Dendritic cell treated with granulocyte-macrophage colony-stimulating factor and Interleukin-4, amounts not matched to agents 40 ng/mL and 50 ng/mL, for 4 days (primary cell): ENCODE data around the gene CANT1.

Experiments
- H3K27ac Mint-ChIP-seq: one replicate; pipeline ENCODE4 v1.8.0; 2022; ENCODE audit warnings: mild to moderate bottlenecking, mixed read lengths
- H3K27me3 Mint-ChIP-seq: one replicate; pipeline ENCODE4 v1.8.0; 2022; ENCODE audit warnings: mild to moderate bottlenecking, mixed read lengths
- H3K36me3 Mint-ChIP-seq: one replicate; pipeline ENCODE4 v1.8.0; 2022; ENCODE audit warnings: low read depth, mixed read lengths
- H3K4me1 Mint-ChIP-seq: one replicate; pipeline ENCODE4 v1.8.0; 2022; ENCODE audit warnings: low read depth, mixed read lengths
- H3K4me3 Mint-ChIP-seq: one replicate; pipeline ENCODE4 v1.8.0; 2022; ENCODE audit warnings: mild to moderate bottlenecking, moderate library complexity, mixed read lengths
- H3K9me3 Mint-ChIP-seq: one replicate; pipeline ENCODE4 v1.8.0; 2022; ENCODE audit warnings: mixed read lengths
- intact Hi-C: fragments of 100-400 bp; cut with micrococcal nuclease; formaldehyde crosslinking; loops from one replicate; pipeline ENCODE4 v1.15.0; 2022

Gene CANT1

DNA sequence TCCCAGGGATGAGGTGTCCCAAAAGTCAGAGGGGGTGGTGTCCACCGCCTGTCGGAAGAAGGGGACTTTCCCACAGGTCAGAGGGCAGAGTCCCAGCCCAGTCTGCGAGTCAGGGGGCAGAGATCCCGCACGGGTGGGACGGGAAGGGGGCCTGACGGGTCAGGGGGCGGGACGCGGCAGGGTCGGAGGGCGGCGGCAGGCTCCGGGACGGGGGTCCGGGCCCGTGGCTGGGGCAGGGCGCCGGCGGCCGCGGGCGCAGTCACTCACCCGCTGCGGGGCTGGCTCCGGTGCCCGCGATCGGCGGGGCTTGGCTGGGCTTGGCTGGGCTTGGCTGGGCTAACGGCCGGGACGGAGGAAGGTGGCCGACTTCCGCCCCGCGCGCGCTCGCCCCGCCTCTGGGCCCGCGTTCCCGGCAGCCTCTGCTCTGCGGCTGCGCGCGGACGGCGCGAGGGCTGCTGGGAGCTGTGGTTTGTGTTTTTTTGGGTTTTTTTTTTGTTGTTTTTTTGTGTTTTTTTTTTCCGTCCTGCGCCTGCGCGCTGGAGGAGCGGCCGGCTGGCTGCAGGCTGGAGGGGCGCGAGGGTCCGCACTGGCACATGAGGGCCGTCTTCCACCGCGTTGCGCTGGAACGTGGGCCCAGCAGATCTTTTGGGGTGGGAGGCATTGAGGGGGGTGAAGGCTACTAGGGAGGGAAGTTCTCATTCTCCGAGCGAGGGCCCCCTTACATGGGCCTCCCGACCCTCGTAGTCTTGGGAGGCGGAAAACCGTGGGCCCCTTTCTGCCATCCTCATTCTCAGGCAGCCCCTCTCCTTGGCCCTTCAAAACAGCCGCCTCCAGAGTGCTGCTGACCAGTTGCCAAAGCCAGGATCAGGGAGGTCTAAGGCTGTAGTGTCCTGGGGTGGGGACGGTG lies at the start of gene CANT1:
CANT1 (minus strand) TSS at position 368 of the 907 bp plus-strand sequence. CDS start 12,142 bp downstream, outside the sequence.
- Mint-ChIP-seq H3K4me1 (peaks cover 41% of the 10 kb centered on the region), H3K4me3 (peak within 1 kb of the TSS; percentile 89), H3K27ac (peak within 1 kb of the TSS; percentile 95), H3K27me3 (peaks cover 8% of the 10 kb centered on the region), H3K9me3 (peaks cover 9% of the 10 kb centered on the region), H3K36me3 (peaks cover 31% of the 10 kb centered on the region)
- intact Hi-C loops, result no loop called here

DNA sequence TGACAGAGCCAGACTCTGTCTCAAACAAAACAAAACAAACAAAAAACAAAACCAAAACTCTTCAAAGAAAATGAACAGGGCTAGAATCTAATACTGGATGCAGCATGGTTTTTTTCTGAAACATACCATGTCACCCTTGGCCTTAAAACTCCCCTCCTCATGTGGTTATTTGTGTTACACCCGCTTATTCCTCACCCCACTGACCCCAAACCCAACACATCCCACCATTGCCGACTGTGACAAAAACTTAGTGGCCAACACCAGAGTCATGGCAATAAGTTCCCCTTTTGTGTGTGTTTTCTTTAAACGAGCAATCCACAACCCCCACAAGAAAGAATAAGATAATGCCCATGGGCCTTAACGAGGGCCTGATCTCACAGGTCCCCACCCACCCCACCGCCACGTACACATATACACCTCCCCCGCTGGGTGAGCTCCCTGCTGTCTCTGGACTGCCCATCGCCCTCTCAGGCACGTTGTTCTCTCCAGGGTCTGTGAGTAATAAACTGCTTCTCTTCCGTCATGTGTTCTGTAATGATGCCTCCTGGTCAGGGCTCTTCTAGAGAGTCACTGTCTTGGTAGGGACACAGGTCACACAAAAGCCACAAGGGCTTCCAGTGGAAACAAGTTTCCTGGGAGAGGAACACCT lies 48.3 kb upstream of the CANT1 start:
- intact Hi-C loops, result no loop called here

DNA sequence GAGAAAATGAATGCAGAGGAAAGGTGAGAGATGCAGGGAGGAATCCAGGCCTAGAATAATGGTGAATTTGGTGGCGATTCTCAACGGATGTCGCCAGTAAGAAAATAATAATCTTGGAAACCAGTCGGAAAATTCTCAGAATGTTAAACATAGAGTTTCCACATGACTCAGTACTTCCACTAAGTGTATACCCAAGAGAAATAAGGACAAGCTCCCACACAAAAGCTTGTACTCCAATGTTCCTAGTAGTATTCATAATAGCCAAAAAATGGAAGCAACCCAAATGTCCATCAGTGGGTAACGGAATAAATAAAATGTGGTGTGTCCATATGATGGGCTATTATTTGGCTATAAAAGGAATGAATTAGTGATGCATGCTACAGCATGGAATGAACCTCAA lies 45.6 kb upstream of the CANT1 start:
- Mint-ChIP-seq H3K27me3 (peaks cover 9% of the 10 kb centered on the region), H3K9me3 (peaks cover 16% of the 10 kb centered on the region)
- intact Hi-C loops, result no loop called here

More for the DNA sequence above, 48.3 kb upstream of the CANT1 start:
- Mint-ChIP-seq H3K4me1 (peaks cover 16% of the 10 kb centered on the region), H3K4me3 (no peak overlapping the region), H3K27ac (peak overlapping the region; percentile 24), H3K36me3 (no peaks in the 10 kb centered on the region), H3K27me3 (peaks cover 4% of the 10 kb centered on the region), H3K9me3 (peaks cover 16% of the 10 kb centered on the region)

DNA sequence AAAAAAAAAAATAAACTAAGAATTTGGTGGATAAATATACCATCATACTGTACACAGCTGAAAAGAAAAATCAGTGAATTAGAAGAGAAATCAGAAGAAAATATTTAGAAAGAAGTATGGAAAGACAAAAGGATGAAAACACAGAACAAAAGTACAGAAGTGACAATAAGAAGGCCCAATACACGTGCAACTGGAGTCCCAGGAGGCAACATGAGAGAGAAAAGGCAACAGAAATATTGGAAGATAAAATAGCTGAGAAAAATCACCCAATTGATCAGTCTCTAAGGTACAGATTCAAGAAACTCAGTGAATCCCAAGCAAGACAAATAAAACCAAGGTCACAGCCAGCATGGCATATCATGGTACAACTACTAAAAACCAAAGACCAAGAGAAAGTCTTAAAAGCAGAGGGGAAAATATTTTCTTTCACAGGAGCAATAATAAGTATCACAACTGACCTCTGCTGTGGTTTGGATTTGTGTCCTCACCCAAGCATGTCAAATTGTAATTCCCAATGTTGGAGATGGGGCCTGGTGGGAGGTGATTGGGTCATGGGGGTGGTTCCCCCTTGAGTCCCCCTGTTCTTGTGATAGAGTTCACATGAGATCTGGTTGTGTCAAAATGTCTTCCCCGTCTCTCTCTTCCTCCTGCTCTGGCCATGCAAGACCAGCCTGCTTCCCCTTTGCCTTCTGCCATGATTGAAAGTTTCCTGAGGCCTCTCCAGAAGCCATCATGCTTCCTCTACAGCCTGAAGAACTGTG lies 44.8 kb upstream of the CANT1 start:
- intact Hi-C loops, result no loop called here
- Mint-ChIP-seq H3K27me3 (peaks cover 12% of the 10 kb centered on the region), H3K9me3 (peaks cover 16% of the 10 kb centered on the region), H3K4me3 (no peak overlapping the region), H3K4me1 (peaks cover 16% of the 10 kb centered on the region), H3K27ac (no peak overlapping the region), H3K36me3 (no peaks in the 10 kb centered on the region)

More for the DNA sequence above, 45.6 kb upstream of the CANT1 start:
- no peaks in the 10 kb centered on the region for H3K36me3 Mint-ChIP-seq
- H3K4me3 Mint-ChIP-seq, result no peak overlapping the region
- H3K4me1 Mint-ChIP-seq, result peaks cover 16% of the 10 kb centered on the region
- no peak overlapping the region for H3K27ac Mint-ChIP-seq

DNA sequence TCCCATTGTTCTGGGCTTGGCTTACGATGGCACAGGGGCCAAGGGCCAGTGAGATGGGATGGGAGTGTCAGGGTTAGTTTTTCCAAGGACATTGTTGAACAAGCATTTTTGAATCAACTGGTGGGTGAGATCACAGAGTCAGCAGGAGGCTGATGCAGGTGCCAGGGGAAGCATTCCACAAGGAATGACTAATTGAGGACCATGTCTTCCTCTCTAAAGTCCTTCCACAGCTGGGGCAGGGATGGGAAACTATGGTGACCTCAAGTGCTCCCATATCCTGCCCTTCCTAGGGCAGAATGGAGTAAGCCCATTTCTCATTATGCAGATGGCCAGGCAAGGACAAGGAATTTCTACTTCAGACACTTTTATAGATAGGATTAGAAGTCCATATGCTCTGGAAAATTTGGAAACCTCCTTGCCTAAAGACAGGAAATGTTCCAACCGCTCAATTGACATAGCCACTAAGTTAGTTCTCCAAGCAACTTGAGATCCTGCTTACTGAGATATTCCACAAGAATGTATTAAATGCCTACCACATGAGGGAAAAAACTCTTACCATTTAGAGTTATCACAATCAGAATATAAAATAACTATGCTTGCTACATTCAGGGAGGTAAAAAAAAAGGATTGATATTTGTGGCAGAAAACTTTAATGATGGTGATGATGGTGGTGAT lies 43.8 kb upstream of the CANT1 start:
- no peaks in the 10 kb centered on the region for H3K36me3 Mint-ChIP-seq
- H3K27me3 Mint-ChIP-seq, result peaks cover 16% of the 10 kb centered on the region
- H3K27ac Mint-ChIP-seq, result no peak overlapping the region
- peaks cover 16% of the 10 kb centered on the region for H3K9me3 Mint-ChIP-seq
- peaks cover 10% of the 10 kb centered on the region for H3K4me1 Mint-ChIP-seq
- H3K4me3 Mint-ChIP-seq, result no peak overlapping the region
- intact Hi-C loops, result no loop called here

DNA sequence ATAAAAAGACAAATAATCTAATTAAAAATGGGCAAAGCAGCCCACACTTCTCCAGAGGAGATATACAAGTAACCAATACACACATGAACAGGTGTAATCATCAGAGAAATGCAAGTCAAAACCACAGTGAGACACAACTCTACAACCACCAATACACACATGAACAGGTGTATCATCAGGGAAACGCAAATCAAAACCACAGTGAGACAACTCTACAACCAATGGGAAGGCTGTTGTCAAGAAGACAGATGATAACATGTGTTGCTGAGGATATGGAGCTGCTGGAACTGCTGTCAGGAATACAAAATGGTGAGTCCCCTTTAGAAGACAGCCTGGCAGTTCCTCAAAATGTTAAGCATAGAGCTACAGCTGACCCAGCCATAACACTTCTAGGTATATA lies 42.6 kb upstream of the CANT1 start:
- H3K4me1 Mint-ChIP-seq, result no peaks in the 10 kb centered on the region
- intact Hi-C loops, result no loop called here
- no peak overlapping the region for H3K4me3 Mint-ChIP-seq
- H3K27me3 Mint-ChIP-seq, result peaks cover 16% of the 10 kb centered on the region
- no peak overlapping the region for H3K27ac Mint-ChIP-seq
- no peaks in the 10 kb centered on the region for H3K36me3 Mint-ChIP-seq
- H3K9me3 Mint-ChIP-seq, result peaks cover 16% of the 10 kb centered on the region

DNA sequence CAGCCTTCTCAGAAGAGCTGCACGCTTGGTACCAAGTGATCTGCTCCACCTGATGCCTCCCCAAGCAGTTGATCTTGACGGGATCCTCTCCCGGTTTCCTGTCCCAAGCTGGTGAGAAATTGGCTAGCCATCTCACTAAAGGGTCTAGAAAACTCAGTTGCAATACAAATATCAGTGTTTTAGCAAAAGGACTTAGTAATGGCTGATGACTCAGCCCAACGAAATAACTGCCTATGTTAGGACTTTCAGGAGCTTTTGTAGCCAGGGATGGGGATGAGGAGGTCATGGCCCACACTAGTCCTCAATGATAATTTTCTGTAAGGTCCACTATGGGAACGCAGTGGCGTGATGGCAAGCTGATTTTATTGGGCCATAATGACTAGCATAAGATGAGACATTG lies 41.7 kb upstream of the CANT1 start:
- H3K4me1 Mint-ChIP-seq, result no peaks in the 10 kb centered on the region
- H3K4me3 Mint-ChIP-seq, result no peak overlapping the region
- H3K27me3 Mint-ChIP-seq, result peaks cover 18% of the 10 kb centered on the region
- no peaks in the 10 kb centered on the region for H3K36me3 Mint-ChIP-seq
- peaks cover 16% of the 10 kb centered on the region for H3K9me3 Mint-ChIP-seq
- intact Hi-C loops, result no loop called here
- no peak overlapping the region for H3K27ac Mint-ChIP-seq

DNA sequence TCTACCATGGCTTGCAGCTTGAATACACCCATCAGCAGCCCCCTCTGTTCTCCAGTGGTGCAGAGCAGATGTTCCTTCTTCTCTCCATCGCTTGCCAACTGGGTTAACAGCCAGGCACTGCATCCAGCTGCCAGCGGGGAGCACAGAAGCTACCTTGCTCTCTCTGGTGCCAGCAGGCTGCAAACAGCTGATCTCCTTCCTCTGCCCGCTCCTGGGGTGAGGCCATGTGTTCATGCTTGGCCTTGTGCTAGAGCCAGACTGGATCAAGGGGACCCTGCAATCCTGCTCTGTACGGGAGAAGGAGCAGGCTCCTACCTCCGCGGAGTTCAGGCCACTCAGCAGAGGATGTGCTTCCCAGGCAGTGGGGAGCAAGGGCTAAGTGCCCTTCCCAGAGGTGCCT lies 41.0 kb upstream of the CANT1 start:
- no peak overlapping the region for H3K27ac Mint-ChIP-seq
- H3K36me3 Mint-ChIP-seq, result no peaks in the 10 kb centered on the region
- H3K4me1 Mint-ChIP-seq, result no peaks in the 10 kb centered on the region
- peaks cover 16% of the 10 kb centered on the region for H3K9me3 Mint-ChIP-seq
- no peak overlapping the region for H3K4me3 Mint-ChIP-seq
- peaks cover 24% of the 10 kb centered on the region for H3K27me3 Mint-ChIP-seq
- intact Hi-C loops, result no loop called here

DNA sequence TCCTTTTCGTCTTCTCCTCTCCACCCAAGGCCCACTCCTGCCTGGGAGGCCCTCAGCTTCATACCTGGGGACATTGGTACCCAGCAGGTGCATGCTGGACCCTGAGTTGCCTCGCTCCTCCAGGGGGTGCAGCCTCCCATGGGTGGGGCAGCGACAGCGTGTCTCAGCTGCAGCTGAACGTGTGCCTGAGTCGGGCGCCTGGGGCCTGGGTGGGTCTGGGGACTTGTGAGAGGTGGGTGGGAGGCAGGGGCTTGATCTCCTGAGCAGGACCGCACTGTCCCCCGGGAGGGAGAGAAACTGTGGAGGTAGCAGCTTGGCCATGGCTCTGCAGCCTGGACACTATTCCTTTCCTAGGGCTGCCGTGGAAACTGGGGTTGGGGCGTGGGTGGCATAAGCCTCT lies 40.3 kb upstream of the CANT1 start:
- H3K9me3 Mint-ChIP-seq, result peaks cover 16% of the 10 kb centered on the region
- intact Hi-C loops, result loop anchor here (5.0 kb wide), 2 partner anchors 32 to 342 kb away; no protein-coding TSS in a partner anchor
- no peaks in the 10 kb centered on the region for H3K4me1 Mint-ChIP-seq
- no peak overlapping the region for H3K27ac Mint-ChIP-seq
- H3K36me3 Mint-ChIP-seq, result no peaks in the 10 kb centered on the region
- H3K27me3 Mint-ChIP-seq, result peaks cover 31% of the 10 kb centered on the region
- H3K4me3 Mint-ChIP-seq, result no peak overlapping the region

DNA sequence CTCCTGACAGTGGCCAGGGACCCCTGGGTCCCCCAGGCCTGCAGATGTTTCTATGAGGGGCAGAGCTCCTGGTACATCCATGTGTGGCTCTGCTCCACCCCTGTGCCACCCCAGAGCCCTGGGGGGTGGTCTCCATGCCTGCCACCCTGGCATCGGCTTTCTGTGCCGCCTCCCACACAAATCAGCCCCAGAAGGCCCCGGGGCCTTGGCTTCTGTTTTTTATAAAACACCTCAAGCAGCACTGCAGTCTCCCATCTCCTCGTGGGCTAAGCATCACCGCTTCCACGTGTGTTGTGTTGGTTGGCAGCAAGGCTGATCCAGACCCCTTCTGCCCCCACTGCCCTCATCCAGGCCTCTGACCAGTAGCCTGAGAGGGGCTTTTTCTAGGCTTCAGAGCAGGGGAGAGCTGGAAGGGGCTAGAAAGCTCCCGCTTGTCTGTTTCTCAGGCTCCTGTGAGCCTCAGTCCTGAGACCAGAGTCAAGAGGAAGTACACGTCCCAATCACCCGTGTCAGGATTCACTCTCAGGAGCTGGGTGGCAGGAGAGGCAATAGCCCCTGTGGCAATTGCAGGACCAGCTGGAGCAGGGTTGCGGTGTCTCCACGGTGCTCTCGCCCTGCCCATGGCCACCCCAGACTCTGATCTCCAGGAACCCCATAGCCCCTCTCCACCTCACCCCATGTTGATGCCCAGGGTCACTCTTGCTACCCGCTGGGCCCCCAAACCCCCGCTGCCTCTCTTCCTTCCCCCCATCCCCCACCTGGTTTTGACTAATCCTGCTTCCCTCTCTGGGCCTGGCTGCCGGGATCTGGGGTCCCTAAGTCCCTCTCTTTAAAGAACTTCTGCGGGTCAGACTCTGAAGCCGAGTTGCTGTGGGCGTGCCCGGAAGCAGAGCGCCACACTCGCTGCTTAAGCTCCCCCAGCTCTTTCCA lies 39.5 kb upstream of the CANT1 start:
- H3K27me3 Mint-ChIP-seq, result peaks cover 39% of the 10 kb centered on the region
- no peaks in the 10 kb centered on the region for H3K4me1 Mint-ChIP-seq
- no peaks in the 10 kb centered on the region for H3K36me3 Mint-ChIP-seq
- peaks cover 11% of the 10 kb centered on the region for H3K9me3 Mint-ChIP-seq
- no peak overlapping the region for H3K4me3 Mint-ChIP-seq
- intact Hi-C loops, result loop anchor here (5.0 kb wide), 2 partner anchors 33 to 343 kb away; no protein-coding TSS in a partner anchor
- H3K27ac Mint-ChIP-seq, result no peak overlapping the region

DNA sequence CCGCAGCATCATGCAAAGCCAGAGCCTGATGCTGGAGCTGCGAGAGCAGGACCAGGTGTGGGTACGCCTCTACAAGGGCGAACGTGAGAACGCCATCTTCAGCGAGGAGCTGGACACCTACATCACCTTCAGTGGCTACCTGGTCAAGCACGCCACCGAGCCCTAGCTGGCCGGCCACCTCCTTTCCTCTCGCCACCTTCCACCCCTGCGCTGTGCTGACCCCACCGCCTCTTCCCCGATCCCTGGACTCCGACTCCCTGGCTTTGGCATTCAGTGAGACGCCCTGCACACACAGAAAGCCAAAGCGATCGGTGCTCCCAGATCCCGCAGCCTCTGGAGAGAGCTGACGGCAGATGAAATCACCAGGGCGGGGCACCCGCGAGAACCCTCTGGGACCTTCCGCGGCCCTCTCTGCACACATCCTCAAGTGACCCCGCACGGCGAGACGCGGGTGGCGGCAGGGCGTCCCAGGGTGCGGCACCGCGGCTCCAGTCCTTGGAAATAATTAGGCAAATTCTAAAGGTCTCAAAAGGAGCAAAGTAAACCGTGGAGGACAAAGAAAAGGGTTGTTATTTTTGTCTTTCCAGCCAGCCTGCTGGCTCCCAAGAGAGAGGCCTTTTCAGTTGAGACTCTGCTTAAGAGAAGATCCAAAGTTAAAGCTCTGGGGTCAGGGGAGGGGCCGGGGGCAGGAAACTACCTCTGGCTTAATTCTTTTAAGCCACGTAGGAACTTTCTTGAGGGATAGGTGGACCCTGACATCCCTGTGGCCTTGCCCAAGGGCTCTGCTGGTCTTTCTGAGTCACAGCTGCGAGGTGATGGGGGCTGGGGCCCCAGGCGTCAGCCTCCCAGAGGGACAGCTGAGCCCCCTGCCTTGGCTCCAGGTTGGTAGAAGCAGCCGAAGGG lies 38.6 kb upstream of the CANT1 start:
- H3K9me3 Mint-ChIP-seq, result peaks cover 1% of the 10 kb centered on the region
- intact Hi-C loops, result loop anchor here (5.0 kb wide), 2 partner anchors 34 to 344 kb away; no protein-coding TSS in a partner anchor

More for the DNA sequence above, 38.6 kb upstream of the CANT1 start:
- H3K27ac Mint-ChIP-seq, result no peak overlapping the region
- H3K27me3 Mint-ChIP-seq, result peaks cover 42% of the 10 kb centered on the region
- no peaks in the 10 kb centered on the region for H3K36me3 Mint-ChIP-seq
- no peaks in the 10 kb centered on the region for H3K4me1 Mint-ChIP-seq
- H3K4me3 Mint-ChIP-seq, result no peak overlapping the region
